Liver (tissue), 9 donors: ENCODE results near the gene ACSL3. TPM values are rescaled to one million over a fixed set of nuclear protein-coding genes. Genes with fewer than 3 reads are reported as not detected.

Experiments used
- DNase-seq: peaks from one replicate; pipeline ENCODE4 v3.0.0-alpha.2; 2017; ENCODE audit warnings: low spot score
- H3K27ac ChIP-seq, 2 donors: one replicate each; pipeline ENCODE4 v1.7.0; 2013; ENCODE audit warnings: inconsistent platforms in 2 of 2, low read length in 2 of 2, control low read depth in 1 of 2, low read depth in 1 of 2, mild to moderate bottlenecking in 1 of 2
- H3K27me3 ChIP-seq, 4 donors: one replicate each; pipeline versions ENCODE4 v1.6.1 to v1.7.0; 2013; ENCODE audit warnings: low read length in 3 of 4, inconsistent platforms in 1 of 4, mild to moderate bottlenecking in 1 of 4, moderate library complexity in 1 of 4; ENCODE audit not compliant: control insufficient read depth in 4 of 4, insufficient read depth in 4 of 4
- H3K36me3 ChIP-seq, 4 donors: one replicate each; pipeline versions ENCODE4 v1.6.1 to v1.7.0; 2013; ENCODE audit warnings: low read length in 3 of 4, mild to moderate bottlenecking in 3 of 4, low read depth in 1 of 4, moderate library complexity in 1 of 4; ENCODE audit not compliant: control insufficient read depth in 4 of 4, insufficient read depth in 3 of 4
- H3K4me1 ChIP-seq, 4 donors: one replicate each; pipeline versions ENCODE4 v1.6.1 to v1.7.0; 2013; ENCODE audit warnings: low read length in 3 of 4, mild to moderate bottlenecking in 3 of 4, moderate library complexity in 1 of 4; ENCODE audit not compliant: control insufficient read depth in 4 of 4, insufficient read depth in 4 of 4
- H3K4me3 ChIP-seq, 3 donors: one replicate each; pipeline versions ENCODE4 v1.6.1 to v1.7.0; 2013; ENCODE audit warnings: low read length in 3 of 3, control low read depth in 1 of 3, low read depth in 1 of 3, mild to moderate bottlenecking in 1 of 3
- H3K9ac ChIP-seq, 2 donors: one replicate each; pipeline ENCODE4 v1.7.0; 2013; ENCODE audit warnings: low read length in 2 of 2, mild to moderate bottlenecking in 2 of 2, moderate library complexity in 2 of 2, control low read depth in 1 of 2, low read depth in 1 of 2
- H3K9me3 ChIP-seq, 4 donors: one replicate each; pipeline versions ENCODE4 v1.6.1 to v1.7.0; 2013; ENCODE audit warnings: low read length in 3 of 4; ENCODE audit not compliant: control insufficient read depth in 4 of 4
- CTCF ChIP-seq: fragments of 150-350 bp; IDR thresholded peaks from 2 replicates; pipeline ENCODE4 v1.5.1; 2017; ENCODE audit warnings: improper control_type of control experiment, low read depth, low read length; ENCODE audit not compliant: missing input control
- FOXA2 ChIP-seq: IDR thresholded peaks from 2 replicates; pipeline ENCODE4 v1.6.1; 2016; ENCODE audit warnings: antibody characterized with exemption
- HNF4G ChIP-seq: IDR thresholded peaks from 2 replicates; pipeline ENCODE4 v1.6.1; 2016; ENCODE audit warnings: antibody characterized with exemption
- NR2F2 ChIP-seq: IDR thresholded peaks from 2 replicates; pipeline ENCODE4 v1.6.1; 2016; ENCODE audit warnings: antibody characterized with exemption
- RAD21 ChIP-seq, 2 donors: IDR thresholded peaks; 2 replicates each; pipeline ENCODE4 v1.6.1; 2016; ENCODE audit warnings: antibody characterized with exemption in 2 of 2, mild to moderate bottlenecking in 2 of 2
- SP1 ChIP-seq: IDR thresholded peaks from 2 replicates; pipeline ENCODE4 v1.6.1; 2018; ENCODE audit warnings: antibody characterized with exemption, mild to moderate bottlenecking
- ZBTB33 ChIP-seq: IDR thresholded peaks from 2 replicates; pipeline ENCODE4 v1.6.1; 2016; ENCODE audit warnings: antibody characterized with exemption
- WGBS: extraction: QIAGEN DNeasy Blood & Tissue Kit; methylation state at CpG from one replicate; pipeline ENCODE4 v1.1.7; 2013; 5-methylcytosine and 5-hydroxymethylcytosine counted together
- polyA plus RNA-seq, 2 donors: library from polyadenylated mRNA; stranded (reverse) in 1 of 2; unstranded in 1 of 2; fragments of 200-250 nt in 1 of 2; fragments of >200 nt in 1 of 2; fragmentation: Nextera tagmentation in 1 of 2; extraction: Ambion mirVana in 1 of 2; gene quantifications; one replicate each; pipeline versions ENCODE4 v1.2.1 to v1.2.3, GENCODE V29; 2013 to 2015
- total RNA-seq, 2 donors: library from RNA; depleted of rRNA; stranded (reverse); fragments of >200 nt; gene quantifications; one replicate each; pipeline ENCODE4 v1.2.3, GENCODE V29; 2014
- TF ChIP-seq, protein P1 (sequence below): IDR thresholded peaks from 2 replicates; pipeline ENCODE4 v1.6.1; 2016; ENCODE audit warnings: antibody characterized with exemption, mild to moderate bottlenecking
- TF ChIP-seq, protein P2 (sequence below): IDR thresholded peaks from 2 replicates; pipeline ENCODE4 v1.6.1; 2016; ENCODE audit warnings: antibody characterized with exemption
- TF ChIP-seq, protein P3 (sequence below): IDR thresholded peaks from 2 replicates; pipeline ENCODE4 v1.6.1; 2016; ENCODE audit warnings: antibody characterized with exemption
- donor health status: healthy.
- donor health status: healthy.
- donor health status: healthy.
- donor health status: healthy.
- donor health status: healthy.

The ACSL3 gene
- total and polyA plus RNA-seq, 4 donors: 22.2 to 66.6 (median 43.3) TPM

GRCh38 chr2:222926915-222927314 lies 66.1 kb downstream of the ACSL3 start (continued):
- TF ChIP-seq, protein P1, sequence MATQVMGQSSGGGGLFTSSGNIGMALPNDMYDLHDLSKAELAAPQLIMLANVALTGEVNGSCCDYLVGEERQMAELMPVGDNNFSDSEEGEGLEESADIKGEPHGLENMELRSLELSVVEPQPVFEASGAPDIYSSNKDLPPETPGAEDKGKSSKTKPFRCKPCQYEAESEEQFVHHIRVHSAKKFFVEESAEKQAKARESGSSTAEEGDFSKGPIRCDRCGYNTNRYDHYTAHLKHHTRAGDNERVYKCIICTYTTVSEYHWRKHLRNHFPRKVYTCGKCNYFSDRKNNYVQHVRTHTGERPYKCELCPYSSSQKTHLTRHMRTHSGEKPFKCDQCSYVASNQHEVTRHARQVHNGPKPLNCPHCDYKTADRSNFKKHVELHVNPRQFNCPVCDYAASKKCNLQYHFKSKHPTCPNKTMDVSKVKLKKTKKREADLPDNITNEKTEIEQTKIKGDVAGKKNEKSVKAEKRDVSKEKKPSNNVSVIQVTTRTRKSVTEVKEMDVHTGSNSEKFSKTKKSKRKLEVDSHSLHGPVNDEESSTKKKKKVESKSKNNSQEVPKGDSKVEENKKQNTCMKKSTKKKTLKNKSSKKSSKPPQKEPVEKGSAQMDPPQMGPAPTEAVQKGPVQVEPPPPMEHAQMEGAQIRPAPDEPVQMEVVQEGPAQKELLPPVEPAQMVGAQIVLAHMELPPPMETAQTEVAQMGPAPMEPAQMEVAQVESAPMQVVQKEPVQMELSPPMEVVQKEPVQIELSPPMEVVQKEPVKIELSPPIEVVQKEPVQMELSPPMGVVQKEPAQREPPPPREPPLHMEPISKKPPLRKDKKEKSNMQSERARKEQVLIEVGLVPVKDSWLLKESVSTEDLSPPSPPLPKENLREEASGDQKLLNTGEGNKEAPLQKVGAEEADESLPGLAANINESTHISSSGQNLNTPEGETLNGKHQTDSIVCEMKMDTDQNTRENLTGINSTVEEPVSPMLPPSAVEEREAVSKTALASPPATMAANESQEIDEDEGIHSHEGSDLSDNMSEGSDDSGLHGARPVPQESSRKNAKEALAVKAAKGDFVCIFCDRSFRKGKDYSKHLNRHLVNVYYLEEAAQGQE: no peak
- no peak for TF ChIP-seq SP1
- TF ChIP-seq CTCF: no peak

DNA sequence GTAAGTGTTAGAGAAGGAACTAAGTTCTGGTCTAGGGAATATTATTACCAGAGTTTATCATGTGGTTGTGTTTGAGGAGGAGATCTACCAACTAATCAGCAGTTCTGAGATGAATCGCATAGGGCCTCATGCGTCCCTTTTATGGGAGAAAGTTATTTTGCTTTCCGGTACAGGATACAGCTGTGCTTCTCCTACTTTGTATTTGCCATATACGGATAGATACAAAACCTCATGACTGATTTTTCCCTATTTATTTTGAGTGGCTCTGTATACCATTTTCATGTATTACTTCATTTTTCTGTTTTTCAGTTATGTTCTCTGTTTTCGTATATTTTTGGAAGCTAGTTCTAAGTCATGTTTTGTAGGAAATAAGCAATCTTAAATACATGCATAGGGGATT lies 66.8 kb downstream of the ACSL3 start:
- WGBS: 92% methylated on average over 5 of the region's 5 CpGs
- Histone ChIP-seq H3K4me3 (no peak overlapping the region), H3K9ac (no peak overlapping the region), H3K4me1 (no peaks in the 10 kb centered on the region), H3K36me3 (peaks cover 7 to 48% (median 32%) of the 10 kb centered on the region in 4 donors), H3K27me3 (no peaks in the 10 kb centered on the region), H3K9me3 (no peaks in the 10 kb centered on the region), H3K27ac (no peak overlapping the region)
- TF ChIP-seq, protein P2, sequence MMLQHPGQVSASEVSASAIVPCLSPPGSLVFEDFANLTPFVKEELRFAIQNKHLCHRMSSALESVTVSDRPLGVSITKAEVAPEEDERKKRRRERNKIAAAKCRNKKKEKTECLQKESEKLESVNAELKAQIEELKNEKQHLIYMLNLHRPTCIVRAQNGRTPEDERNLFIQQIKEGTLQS: no peak
- TF ChIP-seq ZBTB33 (no peak), RAD21 (IDR thresholded peaks at IDR 0.05) (no peak), NR2F2 (no peak), HNF4G (no peak), FOXA2 (no peak)
- TF ChIP-seq, protein P1: no peak
- TF ChIP-seq, protein P3, sequence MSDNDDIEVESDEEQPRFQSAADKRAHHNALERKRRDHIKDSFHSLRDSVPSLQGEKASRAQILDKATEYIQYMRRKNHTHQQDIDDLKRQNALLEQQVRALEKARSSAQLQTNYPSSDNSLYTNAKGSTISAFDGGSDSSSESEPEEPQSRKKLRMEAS: no peak
- DNase-seq: no peak
